T-helper 1 cell (primary cell): ENCODE measurements around the gene PLN.

ENCODE experiments used
- DNase-seq, 5 donors: peaks; one replicate each; pipeline ENCODE4 v3.0.0-alpha.2; 2012 to 2020

The PLN gene

DNA sequence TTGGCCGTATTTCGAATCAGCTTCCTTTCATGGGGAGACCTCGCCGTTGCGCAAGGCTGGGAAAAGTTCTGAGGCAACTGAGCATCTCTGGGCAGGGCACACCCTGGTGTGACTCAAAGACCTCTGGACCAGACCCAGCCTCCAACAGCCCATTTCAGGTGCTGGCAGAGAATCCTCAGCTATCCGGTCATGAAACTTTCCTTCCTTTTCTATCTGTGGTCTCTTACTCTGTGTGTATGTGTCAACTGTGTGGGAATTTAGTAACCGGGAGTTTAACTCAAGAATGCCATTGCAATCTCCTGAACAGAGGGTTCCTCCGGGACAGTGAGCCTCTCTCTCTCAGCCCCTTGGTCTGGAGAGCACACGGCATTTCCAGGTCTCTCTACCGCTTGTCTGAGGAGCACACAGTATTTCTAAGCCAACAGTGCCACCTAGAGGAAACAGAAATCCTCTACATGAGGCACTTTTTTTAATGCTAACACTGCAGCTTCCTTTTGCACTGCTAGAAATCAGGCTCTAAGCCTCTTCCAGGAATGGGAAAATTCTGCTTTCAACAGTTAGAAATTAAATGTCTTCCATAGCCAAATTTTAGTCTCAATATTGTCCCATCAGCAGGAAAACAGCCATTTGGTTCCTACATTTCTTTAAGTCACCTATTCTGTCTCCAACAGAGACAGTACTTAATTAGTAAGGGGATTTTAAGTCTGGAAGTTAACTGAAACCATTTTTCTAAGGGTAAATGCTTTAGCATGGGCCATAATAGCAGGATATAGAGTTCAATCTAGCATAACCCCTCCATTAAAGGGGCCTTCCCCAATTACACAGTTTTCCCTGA is 32.7 kb downstream of the PLN start:
- DNase-seq, result peak in 2 of 5 donors; percentile 12 to 20

DNA sequence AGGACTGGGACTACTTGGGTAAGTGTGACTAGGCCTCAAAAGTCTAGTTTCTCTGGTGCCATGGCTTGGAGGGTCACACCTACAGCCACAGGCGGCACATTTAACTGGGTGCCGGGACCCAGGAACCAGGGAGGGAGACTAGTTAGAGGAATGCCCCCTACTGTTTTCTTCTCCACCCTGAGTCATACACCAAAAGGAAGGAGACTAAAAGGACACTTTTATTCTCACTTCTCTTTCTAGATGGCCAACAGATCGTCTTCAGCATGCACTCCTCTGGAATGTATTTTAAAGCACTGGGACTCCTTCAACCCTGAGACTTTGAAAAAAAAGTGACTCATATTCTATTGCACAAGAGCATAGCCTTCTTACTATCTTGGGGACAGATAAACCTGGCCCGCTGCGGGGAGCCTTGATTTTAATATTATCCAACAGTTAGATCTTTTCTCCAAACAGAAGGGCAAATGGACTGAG is 33.4 kb downstream of the PLN start:
- no peak for DNase-seq

DNA sequence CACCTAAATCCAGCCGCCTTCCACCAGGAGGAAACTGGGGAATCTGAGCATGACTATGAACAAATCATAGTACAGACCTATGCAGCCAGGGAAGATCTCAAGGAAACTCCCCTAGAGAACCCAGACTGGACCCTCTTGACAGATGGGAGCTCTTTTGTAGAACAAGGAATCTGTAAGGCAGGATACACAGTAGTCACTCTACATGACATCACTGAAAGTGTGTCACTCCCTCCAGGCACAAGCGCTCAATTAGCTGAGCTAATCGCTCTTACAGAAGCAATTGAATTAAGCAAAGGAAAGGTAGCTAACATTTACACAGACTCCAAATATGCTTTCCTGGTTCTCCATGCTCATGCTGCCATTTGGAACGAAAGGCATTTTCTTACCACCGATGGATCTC is 36.8 kb downstream of the PLN start:
- DNase-seq, result no peak

DNA sequence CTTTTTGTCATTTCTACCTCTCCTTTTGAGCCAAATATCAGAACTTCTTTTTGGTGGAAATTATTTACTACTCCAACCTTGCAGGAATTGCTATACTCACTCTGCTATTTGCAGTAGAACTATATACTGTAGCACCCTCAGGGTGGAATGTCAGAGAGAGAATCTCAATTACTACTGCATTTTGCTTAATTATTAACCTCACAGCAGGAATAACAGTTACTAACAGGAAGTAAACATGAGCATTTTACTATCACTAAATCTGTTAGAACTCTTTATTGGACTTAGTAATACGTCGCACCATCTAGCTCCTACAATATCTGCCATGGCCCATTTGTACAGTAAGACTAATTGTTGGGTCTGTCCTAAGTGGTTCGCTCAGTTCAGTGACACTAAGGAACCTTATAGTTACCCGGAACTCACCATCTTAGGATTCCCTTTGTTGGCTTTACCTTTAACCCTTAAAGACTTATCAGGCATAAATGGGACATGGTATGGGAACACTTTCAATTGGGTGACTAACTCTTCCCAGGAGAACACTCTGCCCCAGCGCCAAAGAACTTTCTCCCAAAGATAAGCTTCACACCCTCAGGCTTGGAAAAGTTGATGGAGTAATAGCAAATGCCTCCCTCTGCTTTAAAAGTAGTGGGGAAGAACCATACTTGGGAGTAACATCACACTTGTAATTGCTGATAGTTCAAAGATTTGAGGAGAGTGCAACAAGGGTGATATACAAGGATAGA is 38.8 kb downstream of the PLN start:
- no peak for DNase-seq

DNA sequence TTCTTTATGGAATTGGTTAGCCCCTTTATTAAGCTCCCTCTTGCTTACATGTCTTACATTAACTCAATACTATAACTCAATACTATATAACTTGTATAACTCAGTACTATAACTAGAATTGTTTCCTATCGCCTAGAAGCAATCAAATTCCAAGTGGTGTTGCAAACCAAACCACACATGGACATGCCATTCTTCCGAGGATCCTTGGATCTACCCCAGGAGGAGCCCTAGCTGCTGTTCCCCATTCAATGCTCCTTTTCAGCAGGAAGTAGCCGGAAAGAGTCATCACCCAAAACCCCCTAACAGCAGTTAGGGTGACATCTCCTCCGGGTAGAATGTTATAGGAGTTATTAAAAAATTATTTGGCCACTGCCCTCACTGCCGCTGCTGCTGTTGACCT is 40.5 kb downstream of the PLN start:
- DNase-seq, result no peak

DNA sequence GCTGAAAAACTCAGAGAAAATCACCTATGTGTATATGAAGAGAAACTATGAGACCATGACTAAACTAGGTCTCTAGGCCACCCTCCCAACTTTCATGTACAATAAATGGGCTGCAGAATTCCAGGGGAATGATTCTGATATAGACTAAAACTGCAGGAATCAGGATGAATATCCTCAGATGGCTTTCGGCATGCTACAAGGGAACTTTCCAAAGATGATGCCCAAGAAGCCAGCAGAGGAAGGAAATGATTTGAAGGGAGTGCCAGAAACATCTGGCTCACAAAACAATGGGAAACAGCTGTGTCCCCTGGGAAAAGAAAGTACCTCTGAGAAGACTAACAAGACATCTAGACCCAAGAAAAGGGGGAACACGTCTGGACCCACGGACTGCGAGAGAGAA is 41.1 kb downstream of the PLN start:
- DNase-seq, result no peak

DNA sequence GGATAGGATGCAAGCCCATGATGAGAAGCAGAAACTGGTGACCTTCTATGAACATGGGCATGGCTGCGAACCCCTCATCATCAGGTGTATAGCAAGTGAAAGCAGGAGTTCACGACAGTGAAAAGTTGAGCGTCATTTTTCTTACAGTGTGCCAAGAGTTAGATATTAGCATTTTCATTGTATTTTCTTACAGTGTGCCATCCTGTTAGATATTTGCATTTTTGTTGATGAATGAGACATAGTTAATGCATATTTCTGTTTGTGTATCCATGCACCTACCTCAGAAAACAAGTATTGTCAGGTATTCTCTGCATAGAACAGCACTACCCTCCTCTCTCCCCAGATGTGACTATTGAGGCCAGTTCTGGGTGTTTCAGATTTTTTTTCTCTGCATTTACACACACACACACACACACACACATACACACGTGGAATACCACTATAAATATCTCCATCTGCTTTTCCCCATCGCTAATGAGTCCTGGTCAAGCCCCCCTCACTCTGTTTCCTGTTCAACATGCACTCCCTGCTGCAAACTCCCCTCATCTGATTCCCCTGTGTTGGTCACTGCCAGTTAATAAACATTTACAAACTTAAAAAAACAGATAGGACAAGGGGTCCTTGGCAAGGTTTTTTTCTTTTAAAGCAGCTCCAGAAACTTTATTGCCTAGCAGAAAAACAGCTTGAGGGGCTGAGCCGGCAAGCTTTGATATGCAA is 41.7 kb downstream of the PLN start:
- no peak for DNase-seq

DNA sequence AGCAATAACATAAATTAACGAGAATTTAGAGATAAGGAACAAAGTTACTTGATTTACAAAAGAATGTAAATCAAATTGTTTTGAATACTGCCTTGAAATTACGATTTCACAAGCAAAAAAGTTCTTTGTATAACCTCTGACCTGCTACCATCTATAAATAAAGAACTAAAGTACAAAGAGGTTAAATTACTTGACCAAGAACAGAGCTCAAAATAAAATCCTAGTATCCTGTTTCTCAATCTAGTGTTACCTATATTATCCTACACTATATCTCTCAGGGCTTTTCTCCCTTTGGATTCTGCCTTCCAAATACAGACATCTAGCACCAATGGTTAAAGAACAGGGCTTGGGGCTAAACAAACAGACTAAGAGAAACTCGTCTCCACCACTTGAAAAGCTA is 43.8 kb downstream of the PLN start:
- no peak for DNase-seq

DNA sequence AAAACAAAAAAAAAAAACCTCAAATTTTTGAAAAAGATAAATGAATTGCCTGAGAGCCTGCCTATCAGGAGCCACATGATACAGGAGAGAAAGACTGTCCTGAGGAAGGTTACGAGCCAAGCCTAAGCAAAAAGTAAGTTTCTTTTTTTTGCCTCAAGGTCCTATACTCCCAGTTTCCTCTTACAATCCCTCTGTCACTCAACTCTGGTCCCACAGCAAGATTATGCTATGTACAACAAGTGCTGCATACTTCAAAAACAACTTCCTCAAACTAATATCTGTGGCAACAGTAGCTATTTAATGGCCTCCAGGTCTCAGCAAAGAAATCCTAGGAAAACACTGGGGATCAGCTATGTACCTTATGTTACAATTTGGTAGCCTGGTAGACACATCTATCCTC is 46.8 kb downstream of the PLN start:
- no peak for DNase-seq

DNA sequence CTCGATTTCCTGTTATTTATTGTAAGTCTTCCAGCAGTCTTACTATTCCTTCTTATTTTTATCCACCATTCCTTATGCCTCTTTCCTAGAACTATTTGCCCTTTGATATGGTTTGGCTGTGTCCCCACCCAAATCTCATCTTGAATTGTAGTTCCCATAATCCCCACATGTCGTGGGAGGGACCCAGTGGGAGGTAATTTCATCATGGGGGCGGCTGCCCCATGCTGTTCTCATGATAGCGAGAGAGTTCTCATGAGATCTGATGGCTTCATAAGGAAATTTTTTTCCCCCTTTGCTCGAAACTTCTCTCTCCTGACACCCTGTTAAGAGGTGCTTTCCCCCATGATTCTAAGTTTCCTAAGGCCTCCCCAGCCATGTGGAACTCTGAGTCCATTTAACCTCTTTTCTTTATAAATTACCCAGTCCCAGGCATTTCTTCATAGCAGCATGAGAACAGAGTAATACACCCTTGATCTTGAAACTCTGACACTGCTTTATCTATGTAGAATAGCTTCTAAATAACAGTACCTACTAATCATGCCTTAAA is 48.8 kb downstream of the PLN start:
- no peak for DNase-seq

DNA sequence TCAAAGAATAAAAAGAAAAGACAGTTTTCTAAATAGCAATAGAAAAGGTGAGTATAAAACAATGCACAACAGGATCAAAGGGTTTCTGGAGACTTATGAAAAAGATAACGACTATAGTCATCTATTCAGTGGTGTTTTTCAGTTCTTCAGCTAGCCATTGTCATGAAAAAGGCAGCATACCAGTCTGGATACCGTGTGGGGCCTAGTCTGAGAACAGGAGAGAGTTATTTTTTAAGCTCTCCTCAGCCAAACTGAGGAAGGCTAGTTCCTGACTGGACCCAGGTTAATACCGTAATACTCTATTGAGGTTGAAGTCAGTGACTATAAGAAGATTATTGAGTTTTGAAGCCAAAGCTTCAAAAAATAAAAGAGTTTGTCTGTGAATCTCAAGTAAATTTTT is 49.5 kb downstream of the PLN start:
- no peak for DNase-seq

DNA sequence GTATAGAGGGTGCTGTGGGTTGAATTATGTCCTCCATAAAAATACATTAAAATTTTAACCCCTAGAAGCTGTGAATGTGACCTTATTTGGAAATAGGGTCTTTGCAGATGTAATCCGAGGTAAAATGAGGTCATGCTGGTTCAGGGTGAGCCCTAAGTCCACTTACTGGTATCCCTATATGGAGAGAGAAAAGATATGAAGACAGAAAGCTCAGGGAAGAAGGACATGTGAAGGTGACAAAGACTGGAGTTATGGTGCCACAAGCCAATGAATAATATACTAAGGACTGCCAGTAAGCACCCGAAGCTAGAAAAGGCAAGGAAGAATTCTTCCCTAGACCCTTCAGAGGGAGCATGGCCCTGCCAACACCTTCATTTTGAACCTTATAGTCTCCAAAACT is 50.2 kb downstream of the PLN start:
- DNase-seq, result no peak

DNA sequence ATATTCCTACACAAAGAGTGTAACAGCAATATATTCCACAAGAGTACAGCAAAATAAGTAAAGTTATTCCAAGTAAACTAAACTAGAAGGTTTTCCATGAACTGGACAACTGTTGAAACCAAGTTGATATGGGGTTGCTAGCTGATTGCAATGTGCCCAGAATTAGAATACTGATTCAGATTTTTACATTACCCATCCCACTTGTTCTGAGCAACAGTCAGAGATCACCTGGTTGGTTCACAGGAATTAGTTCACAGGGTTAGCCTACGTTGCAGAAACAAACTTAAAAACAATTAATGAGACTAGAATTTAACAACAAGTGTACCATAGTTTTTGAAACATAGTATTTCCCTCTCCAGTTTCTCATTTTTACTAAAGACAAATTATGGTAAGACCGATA is 54.2 kb downstream of the PLN start:
- no peak for DNase-seq

DNA sequence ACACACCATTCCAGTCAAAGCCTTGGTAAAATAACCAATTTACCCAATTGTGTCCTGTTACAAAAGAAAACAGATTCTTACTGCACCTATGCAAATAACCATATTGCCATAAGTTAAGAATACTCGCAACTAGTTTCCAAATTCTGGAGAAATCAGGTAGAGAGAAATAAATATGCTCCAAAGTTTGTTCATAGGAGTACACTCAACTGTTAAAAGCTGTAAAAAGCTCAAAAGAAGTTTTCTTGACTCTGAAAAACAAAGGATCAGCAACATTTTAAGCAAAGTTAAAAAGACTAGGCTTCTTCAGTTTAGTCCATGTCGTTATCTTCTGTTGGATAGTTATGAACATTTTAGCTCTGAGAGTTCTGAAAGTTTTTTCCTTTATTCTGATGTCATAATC is 55.3 kb downstream of the PLN start:
- DNase-seq, result no peak

DNA sequence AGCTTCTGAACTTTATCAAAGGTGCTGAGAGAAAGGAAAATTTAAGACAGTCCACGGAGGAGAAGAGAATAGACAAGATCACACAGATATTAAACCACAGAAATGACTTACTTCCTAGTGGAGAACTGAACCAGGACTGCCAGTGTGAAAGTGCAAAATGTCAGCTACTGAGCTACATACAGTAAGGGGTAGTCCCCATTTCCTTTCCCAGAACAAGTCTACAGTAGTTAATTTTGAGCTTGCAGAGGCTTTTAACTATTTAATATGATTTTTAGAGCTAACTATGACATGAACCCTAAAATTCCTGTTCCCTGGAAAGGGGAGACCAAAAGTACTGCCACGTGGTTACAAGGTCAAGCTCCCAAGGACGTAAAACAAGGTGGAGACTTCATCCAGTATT is 58.2 kb downstream of the PLN start:
- no peak for DNase-seq

DNA sequence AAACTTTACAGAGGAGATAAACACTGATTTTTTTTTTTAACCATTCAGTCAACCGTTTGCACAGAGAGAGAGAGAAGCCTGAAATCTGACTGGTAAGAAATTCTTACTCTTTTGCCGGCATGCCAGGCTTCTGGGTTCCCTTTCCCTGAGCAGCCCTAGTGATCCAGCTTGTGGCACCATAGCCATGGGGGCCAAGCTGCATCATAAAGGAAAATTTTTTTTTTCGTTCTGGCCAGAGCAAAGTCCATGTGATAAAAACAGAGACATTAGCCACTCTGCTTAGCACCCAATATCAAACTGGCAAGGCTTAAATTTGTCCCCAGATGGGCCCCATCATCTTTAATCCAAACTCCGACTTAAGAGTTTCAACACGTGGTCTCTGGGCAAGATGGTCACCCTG is 58.8 kb downstream of the PLN start:
- no peak for DNase-seq
